ENCODE results near the gene CTBP2. TPM values are rescaled to one million over a fixed set of nuclear protein-coding genes. Genes with fewer than 3 reads are reported as not detected.

The CTBP2 gene
- total RNA-seq, 1 experiment from 2014 or later, result 191 TPM

DNA sequence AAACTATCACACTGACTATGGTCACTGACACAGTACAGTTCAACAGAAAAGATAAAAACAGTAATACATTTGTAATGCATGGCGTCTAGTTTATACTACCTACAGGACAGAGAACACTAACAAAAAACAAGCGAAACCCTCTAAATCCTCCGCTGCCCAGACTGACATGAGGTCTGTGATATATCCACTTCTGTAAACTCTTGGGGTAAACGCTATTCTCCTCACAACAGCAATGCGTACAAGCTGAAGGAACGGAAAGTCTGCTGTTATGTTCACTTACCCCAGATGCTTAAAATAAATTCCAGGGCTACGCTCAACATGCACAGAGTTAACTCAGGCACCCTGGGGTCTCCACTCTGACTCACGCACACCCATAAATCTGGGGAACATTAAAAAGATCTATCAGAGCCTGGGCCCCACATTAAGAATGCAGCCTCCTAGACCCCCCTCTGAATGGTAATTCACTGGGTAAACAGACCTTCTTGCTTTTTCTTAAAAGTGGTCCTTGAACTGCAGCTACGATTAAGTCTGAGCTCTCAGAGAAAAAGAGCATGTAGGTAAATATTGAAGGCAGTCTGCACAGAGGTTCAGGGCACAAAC lies 105.6 kb downstream of the CTBP2 start:
- CTCF ChIA-PET, result interaction anchor here (1.5 to 2.2 kb wide), 3 partner anchors 8 to 62 kb away, joined by 3 to 5 read pairs (median 3); no protein-coding TSS in a partner anchor
- TF ChIP-seq, protein P1, sequence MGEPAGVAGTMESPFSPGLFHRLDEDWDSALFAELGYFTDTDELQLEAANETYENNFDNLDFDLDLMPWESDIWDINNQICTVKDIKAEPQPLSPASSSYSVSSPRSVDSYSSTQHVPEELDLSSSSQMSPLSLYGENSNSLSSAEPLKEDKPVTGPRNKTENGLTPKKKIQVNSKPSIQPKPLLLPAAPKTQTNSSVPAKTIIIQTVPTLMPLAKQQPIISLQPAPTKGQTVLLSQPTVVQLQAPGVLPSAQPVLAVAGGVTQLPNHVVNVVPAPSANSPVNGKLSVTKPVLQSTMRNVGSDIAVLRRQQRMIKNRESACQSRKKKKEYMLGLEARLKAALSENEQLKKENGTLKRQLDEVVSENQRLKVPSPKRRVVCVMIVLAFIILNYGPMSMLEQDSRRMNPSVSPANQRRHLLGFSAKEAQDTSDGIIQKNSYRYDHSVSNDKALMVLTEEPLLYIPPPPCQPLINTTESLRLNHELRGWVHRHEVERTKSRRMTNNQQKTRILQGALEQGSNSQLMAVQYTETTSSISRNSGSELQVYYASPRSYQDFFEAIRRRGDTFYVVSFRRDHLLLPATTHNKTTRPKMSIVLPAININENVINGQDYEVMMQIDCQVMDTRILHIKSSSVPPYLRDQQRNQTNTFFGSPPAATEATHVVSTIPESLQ (CRISPR knock-in tag; IDR thresholded peaks at IDR 0.05), result no peak
- TF ChIP-seq SMAD3 (CRISPR knock-in tag; IDR thresholded peaks at IDR 0.05; ENCODE audit: borderline replicate concordance) (no peak), GABPB1 (CRISPR knock-in tag; IDR thresholded peaks at IDR 0.05) (no peak), CREM (CRISPR knock-in tag; IDR thresholded peaks at IDR 0.05) (no peak), NFYB (CRISPR knock-in tag; conservative IDR thresholded peaks at IDR 0.05; ENCODE audit: low read depth) (no peak), ESRRA (CRISPR knock-in tag; IDR thresholded peaks at IDR 0.05; ENCODE audit: borderline replicate concordance) (no peak), SP1 (CRISPR knock-in tag; conservative IDR thresholded peaks at IDR 0.05) (no peak), ZBTB21 (CRISPR knock-in tag; IDR thresholded peaks at IDR 0.05; ENCODE audit: borderline replicate concordance) (no peak)
- TF ChIP-seq, protein P2, sequence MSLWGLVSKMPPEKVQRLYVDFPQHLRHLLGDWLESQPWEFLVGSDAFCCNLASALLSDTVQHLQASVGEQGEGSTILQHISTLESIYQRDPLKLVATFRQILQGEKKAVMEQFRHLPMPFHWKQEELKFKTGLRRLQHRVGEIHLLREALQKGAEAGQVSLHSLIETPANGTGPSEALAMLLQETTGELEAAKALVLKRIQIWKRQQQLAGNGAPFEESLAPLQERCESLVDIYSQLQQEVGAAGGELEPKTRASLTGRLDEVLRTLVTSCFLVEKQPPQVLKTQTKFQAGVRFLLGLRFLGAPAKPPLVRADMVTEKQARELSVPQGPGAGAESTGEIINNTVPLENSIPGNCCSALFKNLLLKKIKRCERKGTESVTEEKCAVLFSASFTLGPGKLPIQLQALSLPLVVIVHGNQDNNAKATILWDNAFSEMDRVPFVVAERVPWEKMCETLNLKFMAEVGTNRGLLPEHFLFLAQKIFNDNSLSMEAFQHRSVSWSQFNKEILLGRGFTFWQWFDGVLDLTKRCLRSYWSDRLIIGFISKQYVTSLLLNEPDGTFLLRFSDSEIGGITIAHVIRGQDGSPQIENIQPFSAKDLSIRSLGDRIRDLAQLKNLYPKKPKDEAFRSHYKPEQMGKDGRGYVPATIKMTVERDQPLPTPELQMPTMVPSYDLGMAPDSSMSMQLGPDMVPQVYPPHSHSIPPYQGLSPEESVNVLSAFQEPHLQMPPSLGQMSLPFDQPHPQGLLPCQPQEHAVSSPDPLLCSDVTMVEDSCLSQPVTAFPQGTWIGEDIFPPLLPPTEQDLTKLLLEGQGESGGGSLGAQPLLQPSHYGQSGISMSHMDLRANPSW (CRISPR knock-in tag; conservative IDR thresholded peaks at IDR 0.05; ENCODE audit: low read depth), result no peak
- Mint-ChIP-seq H3K27me3 (ENCODE audit: low read depth) (no peaks in the 10 kb centered on the region), H3K36me3 (peaks cover 38% of the 10 kb centered on the region), H3K9me3 (peaks cover 5% of the 10 kb centered on the region), H3K27ac (peak overlapping the region; percentile 28; the same call in 1 of the 2 replicates), H3K4me3 (no peak overlapping the region), H3K4me1 (peaks cover 91% of the 10 kb centered on the region)
- ATAC-seq (no peak), DNase-seq (ENCODE audit: low spot score) (no peak)
- POLR2A ChIA-PET, result no interaction called here

DNA sequence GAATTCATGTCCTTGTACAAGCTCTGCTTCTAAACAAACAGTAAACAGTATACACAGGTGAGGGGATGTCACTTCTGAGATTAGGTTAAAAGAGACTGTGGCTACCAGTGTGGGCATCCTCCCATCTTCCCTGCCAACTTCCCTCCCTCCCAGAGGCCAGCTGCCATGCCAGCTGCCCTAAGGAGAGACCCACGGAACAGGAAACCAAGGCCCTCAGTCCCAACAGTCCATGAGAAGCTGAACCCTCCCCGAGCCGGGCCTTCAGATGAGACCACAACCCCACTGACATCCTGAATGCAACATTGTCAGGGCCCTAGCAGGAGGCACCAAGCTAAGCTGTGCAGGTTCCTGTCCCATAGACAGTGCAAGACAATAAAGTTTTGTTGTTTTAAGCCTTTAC lies 106.1 kb downstream of the CTBP2 start:
- TF ChIP-seq GTF2I (CRISPR knock-in tag; conservative IDR thresholded peaks at IDR 0.05) (no peak), KAT7 (CRISPR knock-in tag; IDR thresholded peaks at IDR 0.05; ENCODE audit: borderline replicate concordance) (no peak)
- ChIA-PET CTCF (interaction anchor here (1.5 to 1.6 kb wide), 2 partner anchors 9 to 12 kb away, joined by 3 read pairs; no protein-coding TSS in a partner anchor), POLR2A (no interaction called here)
- Mint-ChIP-seq H3K27ac (no peak overlapping the region), H3K9me3 (peaks cover 5% of the 10 kb centered on the region), H3K4me3 (no peak overlapping the region), H3K4me1 (peaks cover 91% of the 10 kb centered on the region), H3K27me3 (ENCODE audit: low read depth) (no peaks in the 10 kb centered on the region), H3K36me3 (peaks cover 33% of the 10 kb centered on the region)
- ATAC-seq (no peak), DNase-seq (ENCODE audit: low spot score) (no peak)

DNA sequence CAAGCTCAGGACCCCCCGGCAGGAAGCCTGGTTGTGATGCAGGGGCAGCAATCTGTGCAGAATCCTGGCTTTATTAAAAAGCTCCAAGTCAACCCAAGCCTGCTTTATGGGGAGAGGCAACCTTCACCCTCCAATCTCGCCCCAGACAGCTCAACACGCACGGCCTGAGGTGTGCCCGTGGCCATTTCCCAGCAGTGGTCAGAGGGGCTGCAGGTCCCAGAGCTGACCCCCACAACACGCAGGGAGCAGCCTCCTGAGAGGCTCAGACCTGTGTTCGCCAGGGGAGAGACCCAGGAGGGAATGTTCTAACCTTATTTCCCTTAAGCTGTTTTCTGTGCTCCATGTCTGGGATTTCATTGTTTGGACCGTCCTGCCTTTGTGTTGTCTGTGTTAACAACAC lies 108.2 kb downstream of the CTBP2 start:
- H3K36me3 Mint-ChIP-seq, result peaks cover 22% of the 10 kb centered on the region
- no peaks in the 10 kb centered on the region for H3K27me3 Mint-ChIP-seq (ENCODE audit: low read depth)
- no peak overlapping the region for H3K4me3 Mint-ChIP-seq
- peaks cover 5% of the 10 kb centered on the region for H3K9me3 Mint-ChIP-seq
- ChIA-PET CTCF (interaction anchor here (1.0 to 1.2 kb wide), 3 partner anchors 9 to 52 kb away, joined by 3 read pairs; no protein-coding TSS in a partner anchor), POLR2A (no interaction called here)
- ATAC-seq, result no peak
- DNase-seq (ENCODE audit: low spot score), result no peak
- TF ChIP-seq ATF1 (CRISPR knock-in tag; IDR thresholded peaks at IDR 0.05) (no peak), GTF2I (CRISPR knock-in tag; conservative IDR thresholded peaks at IDR 0.05) (no peak), CREM (CRISPR knock-in tag; IDR thresholded peaks at IDR 0.05) (no peak), TEAD4 (CRISPR knock-in tag; IDR thresholded peaks at IDR 0.05) (no peak), ZNF423 (CRISPR knock-in tag; IDR thresholded peaks at IDR 0.05) (no peak)
- peak overlapping the region; percentile 79 for H3K27ac Mint-ChIP-seq
- peaks cover 88% of the 10 kb centered on the region for H3K4me1 Mint-ChIP-seq

DNA sequence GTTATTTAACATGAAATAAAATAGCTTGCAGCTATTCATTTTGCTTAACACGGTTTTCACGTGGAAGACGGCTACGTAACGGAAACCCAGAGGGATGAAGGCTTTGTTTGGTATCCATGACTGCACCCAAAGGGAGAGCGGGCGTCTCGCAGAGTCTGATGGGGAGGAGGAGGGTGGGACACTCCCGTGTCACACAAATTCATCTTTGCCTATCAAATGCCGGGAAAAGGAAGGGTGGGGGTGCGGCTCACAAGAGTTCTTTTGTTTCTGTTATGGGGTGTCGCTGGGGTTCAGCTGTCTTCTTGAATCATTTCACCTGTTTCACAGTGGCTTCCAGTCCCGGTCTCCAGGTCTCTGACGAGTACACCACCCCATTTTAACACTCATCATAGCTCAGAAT lies 110.0 kb downstream of the CTBP2 start:
- no peaks in the 10 kb centered on the region for H3K27me3 Mint-ChIP-seq (ENCODE audit: low read depth)
- peaks cover 11% of the 10 kb centered on the region for H3K36me3 Mint-ChIP-seq
- no peak for TF ChIP-seq ZNF317 (CRISPR knock-in tag; IDR thresholded peaks at IDR 0.05; ENCODE audit: borderline replicate concordance, low read depth)
- no peak for TF ChIP-seq IRF2 (CRISPR knock-in tag; IDR thresholded peaks at IDR 0.05; ENCODE audit: borderline replicate concordance, low read depth)
- no peak for TF ChIP-seq SMAD3 (CRISPR knock-in tag; IDR thresholded peaks at IDR 0.05; ENCODE audit: borderline replicate concordance)
- no peak for TF ChIP-seq HMGA2 (CRISPR knock-in tag; IDR thresholded peaks at IDR 0.05)
- TF ChIP-seq NFATC4 (CRISPR knock-in tag; IDR thresholded peaks at IDR 0.05), result no peak
- TF ChIP-seq ESRRA (CRISPR knock-in tag; IDR thresholded peaks at IDR 0.05; ENCODE audit: borderline replicate concordance), result no peak
- no peak for TF ChIP-seq TCF7 (CRISPR knock-in tag; IDR thresholded peaks at IDR 0.05; ENCODE audit: low read depth)
- TF ChIP-seq ZBTB21 (CRISPR knock-in tag; IDR thresholded peaks at IDR 0.05; ENCODE audit: borderline replicate concordance), result no peak
- H3K4me3 Mint-ChIP-seq, result no peak overlapping the region
- H3K27ac Mint-ChIP-seq, result peak overlapping the region; percentile 16
- no peak for DNase-seq (ENCODE audit: low spot score)
- ChIA-PET CTCF (interaction anchor here (1.0 kb wide), 1 partner anchor 11 kb away, joined by 6 read pairs; no protein-coding TSS in a partner anchor), POLR2A (no interaction called here)
- ATAC-seq, result no peak
- H3K9me3 Mint-ChIP-seq, result peaks cover 5% of the 10 kb centered on the region
- peaks cover 89% of the 10 kb centered on the region for H3K4me1 Mint-ChIP-seq

All from WTC11 (cell line).